Measurements from ENCODE around the gene ZNF680.

DNA sequence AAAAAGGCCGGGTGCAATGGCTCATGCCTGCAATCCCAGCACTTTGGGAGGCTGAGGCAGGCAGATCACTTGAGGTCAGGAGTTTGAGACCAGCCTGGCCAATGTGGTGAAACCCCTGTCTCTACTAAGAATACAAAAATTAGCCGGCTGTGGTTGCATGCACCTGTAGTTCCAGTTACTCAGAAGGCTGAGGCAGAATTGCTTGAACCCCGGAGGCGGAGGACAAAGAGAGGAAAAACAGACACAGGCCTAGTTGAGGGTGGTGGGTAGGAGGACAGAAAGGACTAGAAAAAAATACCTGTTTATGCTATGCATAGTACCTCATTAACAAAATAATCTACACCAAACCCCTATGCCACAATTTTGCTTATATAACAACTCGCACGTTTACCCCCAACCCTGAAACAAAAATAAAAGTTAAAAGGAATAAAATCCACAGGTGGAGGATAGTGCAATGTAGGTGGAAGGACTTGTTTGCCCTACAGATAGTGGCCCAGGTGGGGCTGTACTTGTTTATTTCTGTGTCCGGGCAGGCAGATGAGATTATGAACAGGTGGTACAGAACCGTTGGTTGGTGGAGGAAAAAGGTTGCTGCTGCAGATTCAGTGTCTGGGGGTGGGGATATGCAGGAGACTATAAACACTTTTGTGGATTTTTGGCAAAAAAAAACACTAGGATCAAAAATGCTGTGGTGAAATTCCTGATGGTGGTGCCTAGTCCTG, 5.1 kb downstream of the ZNF680 start:
- TF ChIP-seq CTCF (IDR thresholded peaks at IDR 0.05) (no peak), POLR2AphosphoS5 (IDR thresholded peaks at IDR 0.05) (no peak)
